GM12875 (cell line): ENCODE data around the gene TEDC1.

Experiments
- H3K4me3 ChIP-seq: one replicate; pipeline ENCODE4 v1.5.1; 2011; ENCODE audit warnings: low read depth, low read length, control low read depth
- CTCF ChIP-seq: IDR thresholded peaks from 2 replicates; pipeline ENCODE4 v1.5.1; 2011; ENCODE audit warnings: low read depth, mild to moderate bottlenecking, control low read depth, inconsistent platforms, low read length, moderate library complexity, borderline replicate concordance; ENCODE audit not compliant: insufficient read depth

TEDC1 gene

GRCh38 chr14:105547741-105548169, 56.7 kb downstream of the TEDC1 start:
- H3K4me3 ChIP-seq: no peak overlapping the region
- no peak for TF ChIP-seq CTCF
